ENCODE data around the gene DEPDC1. TPM values are rescaled to one million over a fixed set of nuclear protein-coding genes. Genes with fewer than 3 reads are reported as not detected.

DEPDC1 gene
- total RNA-seq, result 1 to 10 TPM in 3 of 4 donors, not detected in 1; 1.7 to 2.8 (median 2.7) TPM

- in situ Hi-C loops (cut with MboI; ENCODE audit: low pct_ligation_motif_present in 1 of 4, low pct_unique_long_range_greater_than_20kb in 1 of 4, low sequenced_read_pairs in 3 of 4) (no loop called here), intact Hi-C loops (cut with DNase I; ENCODE audit: low total_unique reads) (no loop called here)
- Histone ChIP-seq H3K4me1 (peaks cover 4 to 31% (median 10%) of the 10 kb centered on the region in 4 donors), H3K4me3 (peak within 1 kb of the TSS; percentile 30 to 55 (median 46)), H3K27me3 (no peaks in the 10 kb centered on the region), H3K27ac (peak within 1 kb of the TSS in 3 of 4 donors; percentile 19 to 45 (median 22)), H3K36me3 (no peaks in the 10 kb centered on the region), H3K9me3 (no peaks in the 10 kb centered on the region)
- 0% methylated on average over 47 of the region's 64 CpGs; no CpG with 5 or more reads in 1 of the 2 donors for WGBS, 2 donors (ENCODE audit: low coverage in 1 of 2)
- DNase-seq, result peak; percentile 94
- TF ChIP-seq POLR2A (IDR thresholded peaks at IDR 0.05), result no peak
- peak in 1 of 5 experiments; percentile 13 for TF ChIP-seq CTCF (IDR thresholded peaks at IDR 0.05)
- no peak for TF ChIP-seq EP300 (IDR thresholded peaks at IDR 0.05; ENCODE audit: low read depth)
- TF ChIP-seq POLR2AphosphoS5 (IDR thresholded peaks at IDR 0.05), result peak in 1 of 3 donors; percentile 18
Measured at GRCh38 chr1:68496680-68497357, at the start of gene DEPDC1. TSS of gene DEPDC1 (minus strand) at chr1:68497082. CDS start at chr1:68496999, 83 bp downstream.

DNA sequence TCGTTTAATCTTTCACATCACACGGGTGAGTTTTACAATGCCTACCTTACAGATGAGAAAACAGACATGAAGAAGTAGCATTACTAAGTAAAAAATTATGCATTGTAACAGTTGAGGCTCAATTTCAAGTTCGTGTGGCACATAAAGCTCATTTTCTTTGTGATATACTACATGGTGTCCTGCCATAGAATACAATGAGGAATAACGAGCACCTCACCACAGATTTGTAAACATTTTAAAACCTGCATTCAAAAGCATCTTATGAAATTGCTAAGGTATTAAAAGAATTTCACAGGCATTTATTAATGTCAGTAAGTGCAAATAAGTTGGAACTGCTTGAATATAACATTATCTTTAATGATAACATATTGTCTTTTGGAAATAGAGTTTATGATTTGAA, 47.8 kb upstream of the DEPDC1 start:
- no peak for DNase-seq
- WGBS, 2 donors (ENCODE audit: low coverage in 1 of 2), result 60 to 64% methylated on average over 4 of the region's 4 CpGs
- no peak overlapping the region for H3K27ac ChIP-seq
- H3K9me3 ChIP-seq, result no peaks in the 10 kb centered on the region
- H3K36me3 ChIP-seq, result no peaks in the 10 kb centered on the region
- no peaks in the 10 kb centered on the region for H3K4me1 ChIP-seq
- in situ Hi-C loops (cut with MboI; ENCODE audit: low pct_ligation_motif_present in 1 of 4, low pct_unique_long_range_greater_than_20kb in 1 of 4, low sequenced_read_pairs in 3 of 4), result no loop called here
- H3K27me3 ChIP-seq, result no peaks in the 10 kb centered on the region
- intact Hi-C loops (cut with DNase I; ENCODE audit: low total_unique reads), result no loop called here
- no peak overlapping the region for H3K4me3 ChIP-seq
- no peak for TF ChIP-seq POLR2AphosphoS5 (IDR thresholded peaks at IDR 0.05)
- no peak for TF ChIP-seq POLR2A (IDR thresholded peaks at IDR 0.05)
- no peak for TF ChIP-seq EP300 (IDR thresholded peaks at IDR 0.05; ENCODE audit: low read depth)
- TF ChIP-seq CTCF (IDR thresholded peaks at IDR 0.05), result no peak

- no peak for DNase-seq
- Histone ChIP-seq H3K4me3 (no peak overlapping the region), H3K27me3 (no peaks in the 10 kb centered on the region), H3K4me1 (no peaks in the 10 kb centered on the region), H3K36me3 (no peaks in the 10 kb centered on the region), H3K9me3 (no peaks in the 10 kb centered on the region), H3K27ac (no peak overlapping the region)
- intact Hi-C loops (cut with DNase I; ENCODE audit: low total_unique reads) (no loop called here), in situ Hi-C loops (cut with MboI; ENCODE audit: low pct_ligation_motif_present in 1 of 4, low pct_unique_long_range_greater_than_20kb in 1 of 4, low sequenced_read_pairs in 3 of 4) (no loop called here)
- TF ChIP-seq POLR2AphosphoS5 (IDR thresholded peaks at IDR 0.05) (no peak), EP300 (IDR thresholded peaks at IDR 0.05; ENCODE audit: low read depth) (no peak), POLR2A (IDR thresholded peaks at IDR 0.05) (no peak), CTCF (IDR thresholded peaks at IDR 0.05) (no peak)
Measured at GRCh38 chr1:68542586-68542985, 45.7 kb upstream of the DEPDC1 start.

DNA sequence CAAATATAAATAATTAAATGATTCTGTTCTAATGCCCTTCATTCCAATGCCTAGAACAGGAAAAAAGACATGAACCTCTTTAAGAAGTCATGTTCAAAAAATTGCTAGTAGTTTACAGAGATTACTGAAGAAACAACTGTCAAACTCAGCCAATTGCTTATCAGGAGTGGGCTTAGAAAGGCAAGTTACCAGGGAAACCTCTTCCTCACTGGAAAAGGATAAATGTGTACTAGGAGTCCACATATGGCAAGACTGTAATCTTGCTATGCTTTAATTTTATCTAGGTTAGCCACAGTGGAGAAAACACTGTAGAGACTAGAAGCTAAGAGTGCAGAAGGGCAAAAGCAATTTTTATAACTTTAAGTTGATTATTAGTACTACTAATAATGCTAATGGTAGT, 42.1 kb upstream of the DEPDC1 start:
- Histone ChIP-seq H3K4me3 (no peak overlapping the region), H3K36me3 (no peaks in the 10 kb centered on the region), H3K9me3 (no peaks in the 10 kb centered on the region), H3K27me3 (no peaks in the 10 kb centered on the region), H3K27ac (no peak overlapping the region), H3K4me1 (no peaks in the 10 kb centered on the region)
- DNase-seq, result no peak
- TF ChIP-seq POLR2A (IDR thresholded peaks at IDR 0.05) (no peak), EP300 (IDR thresholded peaks at IDR 0.05; ENCODE audit: low read depth) (no peak), POLR2AphosphoS5 (IDR thresholded peaks at IDR 0.05) (no peak), CTCF (IDR thresholded peaks at IDR 0.05) (no peak)
- in situ Hi-C loops (cut with MboI; ENCODE audit: low pct_ligation_motif_present in 1 of 4, low pct_unique_long_range_greater_than_20kb in 1 of 4, low sequenced_read_pairs in 3 of 4), result no loop called here
- intact Hi-C loops (cut with DNase I; ENCODE audit: low total_unique reads), result no loop called here

Data from transverse colon (tissue), 4 donors.